PC-3 (cell line): ENCODE results near the gene FFAR1. TPM values are rescaled to one million over a fixed set of nuclear protein-coding genes. Genes with fewer than 3 reads are reported as not detected.

Experiments used
- ATAC-seq: fragments of 200-7000 bp; cut with Tn5 transposase; 2 replicates; pipeline ENCODE4 v1.9.1; 2020; ENCODE audit warnings: mild to moderate bottlenecking, moderate library complexity
- BruUV-seq: library from RNA; stranded (reverse); fragments of 400-500 nt; replicated peaks from 2 replicates; lab custom pipeline; 2021; lab: Mats Ljungman, UMichigan
- CTCF ChIA-PET: fragments of 300-600 bp; sonication (Branson Sonifier 250); formaldehyde crosslinking; loops from one replicate; lab custom pipeline; 2022; ENCODE audit warnings: antibody characterized with exemption; lab: Charles Lee
- POLR2A ChIA-PET: fragments of 300-600 bp; sonication (Branson Sonifier 250); formaldehyde crosslinking; loops from one replicate; lab custom pipeline; 2022; ENCODE audit warnings: antibody characterized with exemption; ENCODE audit not compliant: unreplicated experiment; lab: Charles Lee
- DNase-seq: peaks from one replicate; pipeline ENCODE4 v3.0.0-alpha.2; 2015
- H2AFZ ChIP-seq: fragments of 300-600 bp; sonication (generic); 2 replicates; pipeline ENCODE4 v1.6.0; 2016; ENCODE audit warnings: antibody characterized with exemption, low read length
- H3F3A ChIP-seq: fragments of 300-600 bp; sonication (generic); one replicate; pipeline ENCODE4 v1.6.0; 2017; ENCODE audit warnings: antibody characterized with exemption, low read length, control low read depth, mild to moderate bottlenecking; ENCODE audit not compliant: unreplicated experiment
- H3K27ac ChIP-seq: fragments of 300-600 bp; sonication (generic); 2 replicates; pipeline ENCODE4 v1.5.1; 2016; ENCODE audit warnings: mild to moderate bottlenecking, low read length
- H3K27me3 ChIP-seq: fragments of 300-600 bp; sonication (generic); 2 replicates; pipeline ENCODE4 v1.6.1; 2016; ENCODE audit warnings: low read length, mixed read lengths
- H3K36me3 ChIP-seq: fragments of 300-600 bp; sonication (generic); 2 replicates; pipeline ENCODE4 v1.6.1; 2016; ENCODE audit warnings: low read depth, mixed run types, low read length, mixed read lengths
- H3K4me1 ChIP-seq: fragments of 300-600 bp; sonication (generic); 2 replicates; pipeline ENCODE4 v1.5.1; 2016; ENCODE audit warnings: low read length; ENCODE audit not compliant: insufficient read depth
- H3K4me2 ChIP-seq: fragments of 300-600 bp; sonication (generic); 2 replicates; pipeline ENCODE4 v1.6.0; 2016; ENCODE audit warnings: low read length
- H3K4me3 ChIP-seq: fragments of 300-600 bp; sonication (generic); 2 replicates; pipeline ENCODE4 v1.5.1; 2016; ENCODE audit warnings: mild to moderate bottlenecking, low read length, mixed read lengths
- H3K79me2 ChIP-seq: fragments of 300-600 bp; sonication (generic); 2 replicates; pipeline ENCODE4 v1.6.1; 2017; ENCODE audit warnings: low read length, mixed read lengths
- H3K9ac ChIP-seq: fragments of 300-600 bp; sonication (generic); 2 replicates; pipeline ENCODE4 v1.6.0; 2016; ENCODE audit warnings: mild to moderate bottlenecking, low read length
- H3K9me2 ChIP-seq: fragments of 300-600 bp; sonication (generic); replicated peaks from 2 replicates; pipeline ENCODE4 v1.6.1; 2016; ENCODE audit warnings: mixed run types, low read length, mixed read lengths
- H3K9me3 ChIP-seq: fragments of 300-600 bp; sonication (generic); 2 replicates; pipeline ENCODE4 v1.6.1; 2016; ENCODE audit warnings: low read length, mixed read lengths
- H4K20me1 ChIP-seq: fragments of 300-600 bp; sonication (generic); 2 replicates; pipeline ENCODE4 v1.6.1; 2016; ENCODE audit warnings: low read length, mixed read lengths
- EZH2 ChIP-seq: fragments of 300-600 bp; sonication (generic); IDR thresholded peaks from one replicate; pipeline ENCODE4 v1.6.1; 2017; ENCODE audit warnings: antibody characterized with exemption, mild to moderate bottlenecking, low read length; ENCODE audit not compliant: unreplicated experiment
- EZH2phosphoT487 ChIP-seq: fragments of 300-600 bp; sonication (generic); IDR thresholded peaks from 2 replicates; pipeline ENCODE4 v1.6.1; 2018; ENCODE audit warnings: mild to moderate bottlenecking, antibody characterized with exemption, low read length, borderline replicate concordance
- intact Hi-C: fragments of 100-400 bp; cut with micrococcal nuclease; formaldehyde crosslinking; loops from 2 replicates; pipeline ENCODE4 v1.9.0; 2023
- total RNA-seq: library from RNA; depleted of rRNA; stranded (reverse); fragments of >200 nt; gene quantifications from 2 replicates; pipeline ENCODE4 v1.2.3, GENCODE V29; 2014
- TF ChIP-seq, protein P1 (sequence below): fragments of 300-600 bp; sonication (generic); conservative IDR thresholded peaks from 2 replicates; pipeline ENCODE4 v1.5.1; 2017; ENCODE audit warnings: antibody characterized with exemption, low read depth, mild to moderate bottlenecking, low read length

The FFAR1 gene
- total RNA-seq, 1 experiment from 2014 or later = not detected

DNA sequence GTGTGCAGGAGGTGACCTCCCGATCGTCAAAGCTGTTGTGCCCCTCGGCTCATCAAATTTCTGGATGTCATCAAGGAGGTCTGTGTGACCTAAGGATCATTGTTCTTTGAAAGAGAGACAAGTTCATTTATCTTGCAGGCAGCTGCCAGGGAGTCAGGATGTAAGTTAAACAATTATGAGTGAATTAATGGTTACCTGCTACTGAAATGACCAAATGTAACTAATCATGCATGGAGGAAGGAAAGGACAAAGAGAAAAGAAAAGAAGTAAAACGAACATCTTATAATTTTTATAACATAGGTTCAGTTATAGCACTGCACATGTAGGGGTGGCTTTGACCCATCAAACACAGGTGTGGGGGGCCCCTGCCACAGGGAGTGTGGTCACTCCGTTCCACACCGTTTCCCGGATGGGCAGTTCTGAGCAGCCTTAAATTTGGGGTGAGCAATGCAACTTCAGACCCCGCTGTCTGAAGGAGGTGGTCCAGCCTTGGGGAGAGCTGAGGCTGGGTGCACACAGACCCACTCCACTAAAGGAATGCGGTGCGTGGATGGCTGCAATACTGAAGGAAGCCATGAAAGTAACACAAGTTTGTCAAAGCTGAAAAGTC, 13.5 kb upstream of the FFAR1 start:
- no peaks in the 10 kb centered on the region for H3K9me2 ChIP-seq
- no peaks in the 10 kb centered on the region for H3K27me3 ChIP-seq
- ChIA-PET CTCF (no interaction called here), POLR2A (no interaction called here)
- no peak overlapping the region for H3K4me2 ChIP-seq
- no peaks in the 10 kb centered on the region for H4K20me1 ChIP-seq
- DNase-seq (no peak), ATAC-seq (no peak)
- H3K4me3 ChIP-seq = no peak overlapping the region
- intact Hi-C loops = no loop called here
- no peaks in the 10 kb centered on the region for H3K4me1 ChIP-seq
- no peak overlapping the region for H3K9ac ChIP-seq
- no peaks in the 10 kb centered on the region for H3K9me3 ChIP-seq
- no peaks in the 10 kb centered on the region for H3K36me3 ChIP-seq
- no peaks in the 10 kb centered on the region for H3F3A ChIP-seq
- TF ChIP-seq EZH2phosphoT487 = no peak
- TF ChIP-seq, protein P1, sequence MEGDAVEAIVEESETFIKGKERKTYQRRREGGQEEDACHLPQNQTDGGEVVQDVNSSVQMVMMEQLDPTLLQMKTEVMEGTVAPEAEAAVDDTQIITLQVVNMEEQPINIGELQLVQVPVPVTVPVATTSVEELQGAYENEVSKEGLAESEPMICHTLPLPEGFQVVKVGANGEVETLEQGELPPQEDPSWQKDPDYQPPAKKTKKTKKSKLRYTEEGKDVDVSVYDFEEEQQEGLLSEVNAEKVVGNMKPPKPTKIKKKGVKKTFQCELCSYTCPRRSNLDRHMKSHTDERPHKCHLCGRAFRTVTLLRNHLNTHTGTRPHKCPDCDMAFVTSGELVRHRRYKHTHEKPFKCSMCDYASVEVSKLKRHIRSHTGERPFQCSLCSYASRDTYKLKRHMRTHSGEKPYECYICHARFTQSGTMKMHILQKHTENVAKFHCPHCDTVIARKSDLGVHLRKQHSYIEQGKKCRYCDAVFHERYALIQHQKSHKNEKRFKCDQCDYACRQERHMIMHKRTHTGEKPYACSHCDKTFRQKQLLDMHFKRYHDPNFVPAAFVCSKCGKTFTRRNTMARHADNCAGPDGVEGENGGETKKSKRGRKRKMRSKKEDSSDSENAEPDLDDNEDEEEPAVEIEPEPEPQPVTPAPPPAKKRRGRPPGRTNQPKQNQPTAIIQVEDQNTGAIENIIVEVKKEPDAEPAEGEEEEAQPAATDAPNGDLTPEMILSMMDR = no peak
- no peak for TF ChIP-seq EZH2
- H3K27ac ChIP-seq = no peak overlapping the region
- no peaks in the 10 kb centered on the region for H3K79me2 ChIP-seq
- no peak overlapping the region for H2AFZ ChIP-seq
- BruUV-seq = no TSS peak

GRCh38 chr19:35336166-35336955, 11.3 kb upstream of the FFAR1 start:
- no peaks in the 10 kb centered on the region for H3F3A ChIP-seq
- ATAC-seq (no peak), DNase-seq (no peak)
- CTCF ChIA-PET = no interaction called here
- H3K4me3 ChIP-seq = no peak overlapping the region
- H3K27me3 ChIP-seq = no peaks in the 10 kb centered on the region
- intact Hi-C loops = no loop called here
- no peaks in the 10 kb centered on the region for H3K9me2 ChIP-seq
- H2AFZ ChIP-seq = no peak overlapping the region
- POLR2A ChIA-PET = no interaction called here
- TF ChIP-seq EZH2phosphoT487 (no peak), EZH2 (no peak)
- TF ChIP-seq, protein P1 = no peak
- H3K27ac ChIP-seq = no peak overlapping the region
- no TSS peak for BruUV-seq
- H3K9ac ChIP-seq = no peak overlapping the region
- no peaks in the 10 kb centered on the region for H3K36me3 ChIP-seq
- H3K9me3 ChIP-seq = no peaks in the 10 kb centered on the region
- no peaks in the 10 kb centered on the region for H3K79me2 ChIP-seq
- no peak overlapping the region for H3K4me2 ChIP-seq
- H4K20me1 ChIP-seq = no peaks in the 10 kb centered on the region
- no peaks in the 10 kb centered on the region for H3K4me1 ChIP-seq
